ENCODE measurements around the gene FAAH.
"Not testable (repeated sequence)": the region's sequence is repeated elsewhere in the genome, so short reads cannot be mapped to it uniquely, and the experiment has no call there.

Gene FAAH

DNA sequence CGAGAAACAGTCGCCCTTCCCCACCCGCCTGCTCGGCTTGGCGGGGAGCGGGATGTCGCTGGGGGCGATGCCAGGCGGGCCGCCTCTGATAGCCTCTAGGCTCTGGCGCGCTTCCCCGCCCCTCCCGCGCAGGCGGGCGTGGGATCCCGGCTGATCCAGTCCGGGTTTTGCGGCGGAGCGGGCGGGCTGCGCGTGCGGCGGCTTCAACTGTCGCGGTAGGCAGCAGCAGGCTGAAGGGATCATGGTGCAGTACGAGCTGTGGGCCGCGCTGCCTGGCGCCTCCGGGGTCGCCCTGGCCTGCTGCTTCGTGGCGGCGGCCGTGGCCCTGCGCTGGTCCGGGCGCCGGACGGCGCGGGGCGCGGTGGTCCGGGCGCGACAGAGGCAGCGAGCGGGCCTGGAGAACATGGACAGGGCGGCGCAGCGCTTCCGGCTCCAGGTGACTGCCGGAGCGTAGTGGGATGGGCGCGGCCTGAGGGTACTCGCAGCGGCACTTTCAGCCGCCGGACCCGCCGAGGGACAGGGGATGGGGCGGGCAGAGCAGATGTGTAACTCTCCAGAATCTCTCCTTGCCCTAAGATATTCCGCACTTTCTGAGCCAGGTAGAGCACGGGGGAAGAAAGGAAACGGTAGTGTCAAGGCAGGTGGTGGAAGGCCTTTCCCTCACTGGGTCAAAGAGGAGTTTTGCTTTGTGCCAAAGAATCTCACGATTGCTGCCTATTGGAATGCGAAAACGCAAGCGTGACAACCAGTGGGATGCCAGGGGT, at the start of gene FAAH:
Gene FAAH (plus strand): TSS at position 210 of the 764 bp plus-strand sequence. CDS start 32 bp downstream, at position 242.
- DNase-seq (ENCODE audit: low read depth): no peak

DNA sequence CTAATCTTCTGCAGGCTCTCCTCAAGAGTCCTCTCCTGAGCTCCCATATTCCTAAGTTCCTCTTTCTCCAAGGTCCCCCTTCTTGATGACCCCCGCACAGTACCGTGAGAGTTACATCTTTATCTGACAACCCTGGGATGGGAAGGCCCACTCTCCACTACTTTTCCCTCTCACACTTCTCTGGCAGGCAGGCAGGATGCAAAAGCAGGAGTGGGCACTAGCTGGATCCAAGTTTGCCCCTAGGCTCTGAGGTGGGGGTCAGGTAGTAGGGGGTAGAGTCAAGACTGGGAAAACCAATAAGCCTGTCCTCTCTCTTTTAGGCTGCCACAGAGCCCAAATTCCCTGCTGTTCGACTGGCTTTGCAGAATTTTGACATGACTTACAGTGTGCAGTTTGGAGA, 49.6 kb upstream of the FAAH start:
- DNase-seq (ENCODE audit: low read depth): no peak

DNA sequence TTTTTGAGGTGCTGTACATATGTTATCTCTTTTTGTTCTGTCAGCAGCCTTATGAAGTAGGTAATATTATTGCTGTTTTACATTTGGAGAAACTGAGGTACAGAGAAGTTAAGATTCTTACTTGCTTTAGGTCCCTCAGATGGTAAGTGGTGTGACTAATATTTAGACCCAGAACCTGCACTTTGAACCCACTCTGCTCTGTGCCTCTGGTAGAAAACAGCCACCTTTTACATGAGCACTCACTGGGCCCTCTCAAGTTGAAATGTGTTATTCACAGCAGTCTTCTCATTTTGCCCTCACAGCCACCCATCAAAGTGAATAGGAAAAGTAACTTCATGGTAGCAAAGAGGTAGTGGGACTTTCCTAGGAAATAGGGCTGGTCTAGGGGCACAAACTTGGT, 48.8 kb upstream of the FAAH start:
- DNase-seq (ENCODE audit: low read depth): no peak

DNA sequence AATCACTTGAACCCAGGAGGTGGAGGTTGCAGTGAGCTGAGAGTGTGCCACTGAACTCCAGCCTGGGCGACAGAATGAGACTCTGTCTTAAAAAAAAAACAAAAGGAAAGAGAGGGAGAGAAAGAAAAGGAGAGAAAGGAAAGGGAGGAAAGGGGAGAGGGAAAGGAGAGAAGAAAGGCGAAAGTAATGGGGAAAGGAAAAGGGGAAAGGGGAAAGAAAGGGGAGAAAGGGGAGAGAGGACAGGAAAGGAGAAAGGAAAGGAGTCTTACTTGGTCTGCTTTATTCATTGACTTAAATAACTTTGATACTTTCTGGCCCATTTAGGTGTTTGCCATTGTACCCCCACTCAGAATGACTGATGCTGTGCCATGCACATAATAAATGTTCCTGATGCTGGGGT, 41.8 kb upstream of the FAAH start:
- no peak for DNase-seq (ENCODE audit: low read depth)

DNA sequence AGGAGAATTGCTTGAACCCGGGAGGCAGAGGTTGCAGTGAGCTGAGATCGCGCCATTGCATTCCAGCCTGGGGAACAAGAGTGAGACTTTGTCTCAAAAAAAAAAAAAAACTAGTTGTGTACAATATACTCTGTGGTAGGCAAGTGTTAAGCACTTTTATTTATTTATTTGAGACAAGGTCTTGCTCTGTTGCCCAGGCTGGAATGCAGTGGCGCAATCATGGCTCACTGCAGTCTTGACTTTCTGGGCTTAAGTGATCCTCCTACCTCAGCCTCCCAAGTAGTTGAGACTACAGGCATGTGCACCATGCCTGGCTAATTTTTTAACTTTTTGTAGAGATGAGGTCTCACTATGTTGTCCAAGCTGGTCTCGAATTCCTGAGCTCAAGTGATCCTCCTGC, 38.2 kb upstream of the FAAH start:
- not testable (repeated sequence) for DNase-seq (ENCODE audit: low read depth)

DNA sequence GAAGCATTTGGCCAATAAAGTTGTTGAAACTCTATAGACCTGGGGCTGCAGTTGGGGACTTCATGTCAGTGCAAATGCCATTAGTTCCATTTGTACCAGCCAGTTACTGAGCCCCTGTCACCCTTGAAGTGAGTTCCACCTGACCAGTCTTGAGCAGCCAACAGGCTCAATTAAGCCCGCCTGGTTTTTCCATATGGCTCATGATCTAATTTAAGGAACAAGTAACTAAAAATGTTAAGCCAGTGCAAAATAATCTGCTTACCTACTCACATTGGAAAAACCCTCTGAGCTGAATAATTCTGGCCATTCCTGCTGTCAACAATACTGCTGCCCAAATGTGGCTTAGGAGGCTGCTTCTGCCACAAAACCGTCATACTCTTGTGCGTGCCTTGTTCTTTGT, 32.0 kb upstream of the FAAH start:
- DNase-seq (ENCODE audit: low read depth): no peak

DNA sequence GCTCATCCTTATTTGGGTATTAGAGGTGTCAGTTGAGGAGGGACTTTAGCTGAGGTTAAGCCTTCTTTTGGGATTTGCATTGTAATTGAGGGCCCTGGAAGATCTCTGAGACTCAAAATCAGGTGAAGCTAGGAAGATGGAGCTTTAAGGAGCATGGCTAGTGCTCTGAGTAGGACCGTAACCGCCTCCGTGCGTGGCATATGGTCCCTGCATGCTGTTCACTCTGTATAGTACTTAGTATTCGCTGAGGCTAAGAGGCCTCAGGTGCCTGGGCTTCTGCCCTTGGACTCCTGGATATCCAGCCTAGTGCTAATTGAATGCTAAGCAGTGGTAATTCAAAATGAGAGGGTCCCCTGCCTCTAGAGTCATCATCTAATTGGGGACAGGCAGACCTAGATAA, 31.0 kb upstream of the FAAH start:
- DNase-seq (ENCODE audit: low read depth): no peak

DNA sequence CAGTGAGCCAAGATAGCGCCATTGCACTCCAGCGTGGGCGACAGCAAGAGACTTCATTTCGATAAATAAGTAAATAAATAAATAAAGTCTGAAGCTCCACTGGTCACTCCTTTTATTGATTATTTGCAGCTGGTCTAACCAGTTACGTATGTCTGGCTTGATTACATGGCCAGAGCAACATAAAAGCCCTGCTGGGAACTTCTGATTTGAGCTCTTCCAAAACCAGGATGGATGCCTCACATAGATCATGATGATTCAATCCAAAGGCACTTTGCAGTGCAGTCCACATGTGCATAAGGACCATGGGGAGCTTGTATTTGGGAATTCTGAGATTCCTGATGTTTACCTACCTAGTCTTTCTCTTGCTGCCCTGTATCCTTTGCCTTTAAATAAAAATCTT, 29.5 kb upstream of the FAAH start:
- DNase-seq (ENCODE audit: low read depth): no peak

DNA sequence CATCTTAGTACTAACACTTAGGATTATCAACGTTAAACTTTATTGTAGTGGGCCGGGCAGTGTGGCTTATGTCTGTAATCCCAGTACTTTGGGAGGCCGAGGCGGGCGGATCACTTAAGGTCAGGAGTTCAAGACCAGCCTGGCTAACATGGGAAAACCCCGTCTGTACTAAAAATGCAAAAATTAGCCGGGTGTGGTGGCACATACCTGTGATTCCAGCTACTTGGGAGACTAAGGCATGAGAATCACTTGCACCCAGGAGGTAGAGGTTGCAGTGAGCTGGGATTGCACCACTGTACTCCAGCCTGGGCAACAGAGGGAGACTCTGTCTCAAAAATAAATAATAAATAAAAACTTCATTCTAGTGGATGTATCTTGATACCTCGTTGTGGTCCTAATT, 28.3 kb upstream of the FAAH start:
- not testable (repeated sequence) for DNase-seq (ENCODE audit: low read depth)

DNA sequence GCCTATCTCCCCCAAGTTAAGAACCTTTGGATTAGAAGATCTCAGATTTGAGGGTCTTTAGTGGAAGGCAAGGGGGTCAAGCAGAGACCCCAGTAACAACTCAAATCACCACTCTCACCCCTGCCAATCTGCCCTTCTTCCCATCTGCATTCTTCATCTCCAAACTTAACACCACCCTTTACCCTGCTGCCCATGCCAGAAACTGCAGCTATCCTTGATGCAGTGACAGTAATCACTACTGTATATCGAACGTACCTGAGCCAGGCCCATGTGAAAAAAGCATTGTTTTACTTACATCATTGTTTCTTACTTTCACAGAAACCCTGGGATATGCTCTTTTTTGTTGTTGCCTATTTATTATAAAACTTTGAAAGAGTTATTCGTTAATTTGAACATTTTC, 27.0 kb upstream of the FAAH start:
- no peak for DNase-seq (ENCODE audit: low read depth)

DNA sequence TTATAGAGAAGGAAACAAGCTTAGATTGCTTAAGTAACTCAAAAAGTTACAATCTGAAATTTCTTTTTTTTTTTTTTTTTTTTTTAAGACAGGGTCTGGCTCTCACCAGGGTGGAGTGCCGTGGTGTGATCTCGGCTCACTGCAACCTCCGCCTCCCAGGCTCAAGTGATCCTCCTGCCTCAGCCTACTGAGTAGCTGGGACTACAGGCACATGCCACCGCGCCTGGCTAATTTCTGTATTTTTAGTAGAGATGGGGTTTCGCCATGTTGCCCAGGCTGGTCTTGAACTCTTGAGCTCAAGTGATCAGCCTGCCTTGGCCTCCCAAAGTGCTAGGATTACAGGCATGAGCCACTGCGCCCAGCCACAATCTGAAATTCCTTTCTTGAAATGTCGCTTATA, 26.4 kb upstream of the FAAH start:
- not testable (repeated sequence) for DNase-seq (ENCODE audit: low read depth)

DNA sequence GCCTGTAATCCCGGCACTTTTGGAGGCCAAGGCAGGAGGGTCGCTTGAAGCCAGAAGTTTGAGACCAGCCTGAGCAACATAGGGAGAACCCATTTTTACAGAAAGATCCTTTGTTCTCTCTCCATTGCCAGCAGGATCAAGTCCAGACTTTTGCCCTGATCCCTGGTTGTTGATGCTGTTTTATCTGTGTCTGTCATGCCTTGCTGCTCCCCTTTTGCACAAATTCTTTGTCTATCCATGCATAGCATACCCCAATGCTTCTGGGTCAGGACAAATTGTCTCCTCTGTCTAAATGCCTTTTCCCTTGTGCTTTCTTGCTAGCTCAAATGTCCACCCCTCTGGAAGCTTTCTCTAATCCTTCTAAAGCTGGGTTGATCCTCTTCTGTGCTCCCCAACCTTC, 25.3 kb upstream of the FAAH start:
- DNase-seq (ENCODE audit: low read depth): no peak

DNA sequence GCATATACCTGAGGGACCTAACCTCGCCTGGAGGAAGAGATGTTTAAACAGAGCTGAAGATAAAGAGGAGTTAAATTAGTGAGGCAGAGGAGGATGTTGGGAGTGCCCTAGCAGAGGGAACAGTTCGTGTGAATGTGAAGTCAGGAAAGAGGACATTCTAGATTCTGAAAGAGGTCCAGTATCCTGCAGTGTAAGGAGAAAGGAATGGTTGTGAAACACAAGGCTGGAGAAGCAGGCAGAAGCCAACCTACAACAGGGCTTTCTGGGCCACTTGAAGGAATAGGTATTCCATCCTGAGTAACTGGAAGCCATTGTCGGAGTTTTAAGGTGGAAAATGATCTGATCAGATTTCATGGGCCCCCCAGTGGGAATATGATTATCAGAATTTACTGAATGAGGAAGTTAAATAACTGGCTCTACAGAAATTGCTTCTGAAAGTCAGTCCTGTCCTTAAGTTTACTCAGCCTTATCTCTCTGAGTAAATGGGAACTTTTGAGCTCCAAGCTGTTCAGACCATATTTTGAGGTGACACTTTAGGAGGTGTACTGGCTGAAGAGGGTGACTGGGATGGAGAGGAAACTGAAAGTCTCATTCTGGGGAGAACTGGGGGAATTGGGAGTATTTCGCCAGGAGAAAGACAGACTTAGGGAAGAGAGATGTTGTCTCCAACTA, 24.4 kb upstream of the FAAH start:
- no peak for DNase-seq (ENCODE audit: low read depth)

DNA sequence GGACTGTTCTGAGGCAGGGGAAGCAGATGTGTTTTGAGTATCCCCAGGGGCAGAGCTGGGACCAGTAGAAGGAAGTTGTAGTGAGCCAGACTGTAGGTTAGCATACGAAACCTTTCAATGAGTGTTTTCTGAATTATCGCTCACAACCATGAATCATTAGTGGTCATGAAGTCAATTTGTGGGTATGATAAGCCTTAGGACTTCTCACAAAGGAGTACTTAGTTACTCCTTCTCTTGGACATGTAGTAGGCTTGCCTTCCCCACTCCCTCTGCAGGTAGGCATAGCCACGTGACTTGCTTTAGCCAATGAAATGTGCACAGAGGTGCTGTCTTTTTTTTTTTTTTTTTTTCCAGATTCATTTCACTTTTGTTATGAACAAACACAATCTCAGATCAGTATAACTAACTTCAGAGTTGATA, 23.9 kb upstream of the FAAH start:
- DNase-seq (ENCODE audit: low read depth): no peak

DNA sequence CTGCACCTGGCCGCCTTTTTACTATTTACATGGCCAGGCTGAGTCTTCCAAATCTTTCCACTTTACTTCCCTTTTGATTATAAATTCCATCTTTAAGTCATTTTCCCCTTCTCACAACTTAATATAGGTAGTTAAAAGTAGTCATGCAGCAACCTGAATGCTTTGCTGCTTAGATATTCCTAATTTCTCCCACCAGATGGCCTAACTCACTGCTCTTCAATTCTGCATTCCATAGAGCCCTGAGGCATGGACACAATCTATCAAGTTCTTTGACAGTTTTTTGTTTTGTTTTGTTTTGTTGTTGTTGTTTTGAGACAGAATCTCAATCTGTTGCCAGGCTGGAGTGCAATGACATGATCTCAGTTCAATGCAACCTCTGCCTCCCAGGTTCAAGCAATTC, 21.7 kb upstream of the FAAH start:
- no peak for DNase-seq (ENCODE audit: low read depth)

DNA sequence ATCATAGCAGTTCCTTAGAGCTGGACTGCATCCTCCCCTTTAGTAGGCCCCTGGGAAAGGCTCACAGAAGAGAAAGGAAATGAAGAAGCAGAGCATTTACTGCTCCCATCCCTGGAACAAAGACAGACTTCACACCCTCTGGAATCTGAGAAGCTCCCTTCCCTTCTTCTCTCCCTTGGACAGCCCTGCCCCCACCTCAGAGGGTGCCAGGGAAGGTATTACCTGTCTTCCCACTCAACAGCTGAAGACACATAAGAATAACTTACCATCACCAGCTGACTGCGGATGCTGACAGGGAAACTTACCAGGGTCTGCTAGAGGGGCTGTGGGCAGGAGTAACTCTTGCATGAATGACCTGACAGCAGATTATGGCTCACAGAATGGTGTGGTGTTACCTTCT, 14.1 kb upstream of the FAAH start:
- no peak for DNase-seq (ENCODE audit: low read depth)

DNA sequence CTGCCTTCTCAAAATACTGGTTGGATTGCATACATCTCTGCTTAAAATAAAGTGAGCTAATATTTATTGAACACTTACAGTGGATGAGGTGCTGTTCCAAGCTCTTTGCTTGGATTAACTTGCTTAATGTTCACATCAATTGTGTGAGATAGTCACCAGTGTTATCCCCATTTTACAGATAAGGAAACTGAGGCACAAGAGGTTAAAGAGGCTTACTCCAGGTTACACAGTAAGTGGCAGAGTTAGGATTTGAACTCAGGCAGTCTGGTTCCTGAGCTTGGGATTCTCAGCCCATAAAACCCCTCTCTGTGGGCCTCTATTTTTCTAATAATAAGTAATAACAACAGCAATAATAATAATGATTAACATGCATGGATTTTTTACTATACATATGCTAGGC, 13.6 kb upstream of the FAAH start:
- DNase-seq (ENCODE audit: low read depth): no peak

DNA sequence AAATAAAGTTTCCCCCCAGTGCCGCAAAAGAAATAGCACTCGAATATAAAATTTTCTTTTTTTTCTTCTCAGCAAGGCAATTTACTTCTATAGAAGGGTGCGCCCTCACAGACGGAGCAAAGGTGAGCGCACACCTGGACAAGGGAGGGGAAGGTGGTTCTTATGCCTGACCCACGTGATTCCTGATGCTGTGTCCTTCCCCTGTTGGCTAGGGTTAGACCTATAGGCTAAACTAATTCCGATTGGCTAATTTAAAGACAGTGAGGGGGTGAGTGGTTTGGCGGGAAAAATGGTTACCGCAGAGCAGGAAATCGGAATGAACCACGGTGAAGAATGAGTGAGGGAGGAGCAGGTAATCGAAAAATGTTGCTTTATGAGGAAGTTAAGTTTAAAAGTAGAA, 607 bp upstream of the FAAH start:
- no peak for DNase-seq (ENCODE audit: low read depth)

DNA sequence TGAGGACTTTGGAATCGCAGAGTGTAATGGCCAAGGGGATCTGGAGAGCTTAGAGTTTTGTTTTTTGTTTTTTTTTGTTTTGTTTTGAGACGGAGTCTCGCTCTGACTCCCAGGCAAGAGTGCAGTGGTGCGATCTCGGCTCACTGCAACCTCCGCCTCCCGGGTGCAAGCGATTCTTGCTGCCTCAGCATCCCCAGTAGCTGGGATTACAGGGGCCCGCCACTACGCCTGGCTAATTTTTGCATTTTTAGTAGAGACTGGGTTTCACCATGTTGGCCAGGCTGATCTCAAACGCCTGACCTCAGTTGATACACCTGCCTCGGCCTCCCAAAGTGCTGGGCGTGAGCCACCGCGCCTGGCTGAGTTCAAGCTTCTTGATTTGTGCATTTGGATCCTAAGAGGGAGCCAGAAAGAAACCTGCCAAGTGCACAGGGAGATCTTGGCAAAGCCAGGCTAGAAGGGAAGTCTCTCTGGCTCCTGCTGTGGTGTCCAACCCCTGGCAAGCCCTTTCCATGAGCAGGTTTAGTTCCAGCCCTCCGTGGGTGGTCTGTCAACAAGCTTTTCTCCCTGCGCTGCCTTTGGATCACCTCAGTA, 852 bp downstream of the FAAH start:
- no peak for DNase-seq (ENCODE audit: low read depth)

DNA sequence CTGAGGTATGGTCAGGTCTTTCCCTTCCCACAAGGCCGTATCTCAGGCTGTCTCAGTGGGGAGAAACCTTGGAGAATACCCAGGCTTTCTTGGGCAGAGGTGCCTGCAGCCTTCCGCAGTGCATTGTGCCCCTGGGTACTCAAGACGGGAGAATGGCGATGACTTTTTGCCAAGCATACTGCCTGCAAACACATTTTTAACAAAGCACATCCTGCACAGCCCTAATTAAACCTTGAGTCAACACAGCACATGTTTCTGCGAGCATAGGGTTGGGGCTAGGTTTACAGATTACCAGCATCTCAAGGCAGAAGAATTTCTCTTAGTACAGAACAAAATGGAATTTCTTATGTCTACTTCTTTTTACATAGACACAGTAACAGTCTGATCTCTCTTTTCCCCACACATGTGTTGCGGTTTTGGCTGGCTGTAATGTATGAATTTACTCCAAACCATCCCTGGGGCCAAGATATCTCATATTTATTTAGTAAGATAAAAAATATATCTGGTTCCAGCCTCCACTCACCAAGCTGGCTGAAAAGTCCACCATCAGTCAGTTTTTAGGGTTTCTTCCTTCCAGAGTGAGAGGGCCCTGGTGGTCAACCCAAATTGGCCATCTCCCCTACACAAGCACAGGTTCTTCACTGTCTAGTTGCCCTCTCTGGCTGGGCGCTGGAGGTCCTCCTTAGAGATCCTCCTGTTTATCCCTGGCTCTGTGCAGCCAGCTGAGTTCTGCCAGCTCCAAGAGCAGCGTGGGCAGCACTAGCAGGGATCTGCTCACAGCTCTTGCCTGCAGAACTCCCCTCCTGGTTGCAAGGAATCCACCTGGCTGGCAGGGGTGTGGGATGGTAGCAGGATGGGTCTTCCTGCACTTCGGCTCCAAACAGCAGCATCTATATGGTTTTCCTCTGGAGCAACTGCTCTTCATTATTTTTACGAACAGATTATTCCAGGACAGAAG, 2.6 kb downstream of the FAAH start:
- DNase-seq (ENCODE audit: low read depth): no peak

DNA sequence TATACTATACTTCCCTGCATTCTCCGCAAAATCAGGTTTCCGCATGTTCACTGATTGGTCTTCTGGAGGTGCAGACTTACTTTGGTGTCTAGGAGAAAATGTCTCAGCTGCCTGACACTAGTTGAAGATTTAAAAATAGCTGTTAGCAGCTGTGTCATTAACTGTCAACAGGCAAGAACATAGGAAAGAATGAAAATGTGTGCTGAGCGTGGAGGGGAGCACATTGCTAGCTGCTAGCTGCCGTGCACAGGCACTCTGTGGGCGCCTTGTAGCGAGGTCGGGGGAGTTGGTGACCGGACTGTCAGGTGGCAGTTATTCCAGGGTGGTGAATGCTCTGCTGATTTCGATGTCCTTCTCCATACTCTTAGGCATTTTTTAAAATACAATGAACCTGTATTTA, 5.2 kb downstream of the FAAH start:
- no peak for DNase-seq (ENCODE audit: low read depth)

DNA sequence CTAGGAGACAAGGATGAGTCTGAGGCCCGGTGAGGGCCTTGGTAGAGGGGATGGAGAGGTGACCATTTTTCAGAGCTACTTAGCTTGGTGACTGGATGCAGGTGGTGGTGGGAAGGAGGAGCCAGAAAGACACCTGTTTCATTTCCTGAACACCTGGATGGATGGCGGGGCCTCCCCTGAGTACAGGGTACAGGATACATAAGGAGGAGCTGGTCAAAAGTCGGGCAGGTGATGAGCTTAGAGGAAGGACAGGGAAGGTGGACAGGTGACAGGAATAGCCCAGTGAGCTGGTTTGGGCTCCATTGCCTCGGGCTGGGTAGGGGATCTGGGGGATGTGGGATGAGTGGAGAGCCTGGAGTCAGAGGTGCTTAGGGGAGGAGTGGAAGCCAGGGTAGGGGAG, 6.3 kb downstream of the FAAH start:
- DNase-seq (ENCODE audit: low read depth): no peak
